ENCODE data around the gene OR52L1.

OR52L1 gene

DNA sequence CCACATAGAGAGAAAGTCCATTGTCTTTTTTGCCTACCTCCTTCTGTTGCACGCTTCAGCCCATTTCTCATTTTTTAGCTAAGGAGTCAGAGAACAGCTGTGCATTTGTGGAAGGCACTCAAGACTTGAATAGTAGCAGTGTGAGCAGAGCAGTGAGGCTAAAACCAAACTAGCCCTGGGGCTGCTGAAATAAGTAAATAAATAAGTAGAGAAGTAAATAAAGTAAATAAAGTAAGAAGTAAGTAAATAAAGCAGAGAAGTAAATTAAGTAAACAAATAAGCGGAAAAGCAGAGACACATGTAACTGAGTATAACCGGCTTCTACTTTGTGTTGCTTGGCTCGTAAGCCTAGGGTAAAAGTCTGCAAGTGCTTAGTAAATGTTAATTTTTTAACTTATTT is 2.4 kb upstream of the OR52L1 start (continued):
- no peak for TF ChIP-seq ZXDB (tag by site-specific recombination; IDR thresholded peaks at IDR 0.05)
- no peak for TF ChIP-seq ZNF555 (tag by site-specific recombination; conservative IDR thresholded peaks at IDR 0.05)
- no peak for TF ChIP-seq ZNF473 (tag by site-specific recombination; IDR thresholded peaks at IDR 0.05)
- TF ChIP-seq YY1 (tag by site-specific recombination; IDR thresholded peaks at IDR 0.05), result no peak
- no peak for TF ChIP-seq ZNF624 (tag by site-specific recombination; IDR thresholded peaks at IDR 0.05)
- no peak for TF ChIP-seq REPIN1 (tag by site-specific recombination; IDR thresholded peaks at IDR 0.05; ENCODE audit: low read depth)
- no peak for TF ChIP-seq ZNF791 (tag by site-specific recombination; IDR thresholded peaks at IDR 0.05)
- TF ChIP-seq ZBTB21 (tag by site-specific recombination; IDR thresholded peaks at IDR 0.05), result no peak
- TF ChIP-seq, protein P1, sequence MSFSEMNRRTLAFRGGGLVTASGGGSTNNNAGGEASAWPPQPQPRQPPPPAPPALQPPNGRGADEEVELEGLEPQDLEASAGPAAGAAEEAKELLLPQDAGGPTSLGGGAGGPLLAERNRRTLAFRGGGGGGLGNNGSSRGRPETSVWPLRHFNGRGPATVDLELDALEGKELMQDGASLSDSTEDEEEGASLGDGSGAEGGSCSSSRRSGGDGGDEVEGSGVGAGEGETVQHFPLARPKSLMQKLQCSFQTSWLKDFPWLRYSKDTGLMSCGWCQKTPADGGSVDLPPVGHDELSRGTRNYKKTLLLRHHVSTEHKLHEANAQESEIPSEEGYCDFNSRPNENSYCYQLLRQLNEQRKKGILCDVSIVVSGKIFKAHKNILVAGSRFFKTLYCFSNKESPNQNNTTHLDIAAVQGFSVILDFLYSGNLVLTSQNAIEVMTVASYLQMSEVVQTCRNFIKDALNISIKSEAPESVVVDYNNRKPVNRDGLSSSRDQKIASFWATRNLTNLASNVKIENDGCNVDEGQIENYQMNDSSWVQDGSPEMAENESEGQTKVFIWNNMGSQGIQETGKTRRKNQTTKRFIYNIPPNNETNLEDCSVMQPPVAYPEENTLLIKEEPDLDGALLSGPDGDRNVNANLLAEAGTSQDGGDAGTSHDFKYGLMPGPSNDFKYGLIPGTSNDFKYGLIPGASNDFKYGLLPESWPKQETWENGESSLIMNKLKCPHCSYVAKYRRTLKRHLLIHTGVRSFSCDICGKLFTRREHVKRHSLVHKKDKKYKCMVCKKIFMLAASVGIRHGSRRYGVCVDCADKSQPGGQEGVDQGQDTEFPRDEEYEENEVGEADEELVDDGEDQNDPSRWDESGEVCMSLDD (tag by site-specific recombination; IDR thresholded peaks at IDR 0.05), result no peak
- TF ChIP-seq ZNF174 (tag by site-specific recombination; IDR thresholded peaks at IDR 0.05), result no peak

DNA sequence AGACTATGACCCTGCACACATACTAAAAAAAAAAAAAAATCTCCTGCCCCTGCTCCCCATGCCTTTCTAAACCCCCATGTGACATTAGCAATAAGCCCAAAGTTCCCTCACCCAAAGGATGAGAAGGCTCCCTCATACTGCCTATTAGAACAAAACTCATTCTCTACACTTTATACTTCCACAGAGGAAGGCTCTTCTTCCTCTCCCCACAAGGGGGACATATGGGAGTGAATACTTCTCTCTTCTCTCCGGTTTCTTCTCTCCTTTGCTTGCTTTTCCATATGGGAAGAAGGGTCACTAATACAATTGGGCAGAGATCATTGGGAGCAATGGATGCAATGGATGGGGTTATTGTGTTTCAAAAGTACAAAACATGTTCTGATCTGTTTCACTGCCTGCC is 3.3 kb downstream of the OR52L1 start:
- POLR2A ChIA-PET, result no interaction called here
- no peak overlapping the region for H3K4me3 ChIP-seq (ENCODE audit: low read depth, low read length)
- no peaks in the 10 kb centered on the region for H3K9me3 ChIP-seq (ENCODE audit: control insufficient read depth, insufficient read depth, low read depth, low read length)
- CTCF ChIA-PET, result no interaction called here
- no peaks in the 10 kb centered on the region for H3K36me3 ChIP-seq (ENCODE audit: control insufficient read depth in 2 of 2, insufficient read depth in 1 of 2, low read length in 2 of 2)
- no peaks in the 10 kb centered on the region for H3K4me1 ChIP-seq (ENCODE audit: control insufficient read depth, insufficient read depth, low read length)
- no peak overlapping the region for H3K27ac ChIP-seq (ENCODE audit: extremely low read depth, low read depth, low read length)
- TF ChIP-seq EGR2 (tag by site-specific recombination; IDR thresholded peaks at IDR 0.05; ENCODE audit: low read depth) (no peak), ZNF76 (tag by site-specific recombination; IDR thresholded peaks at IDR 0.05; ENCODE audit: borderline replicate concordance, low read depth) (no peak), ZNF114 (tag by site-specific recombination; IDR thresholded peaks at IDR 0.05) (no peak), ZSCAN5A (tag by site-specific recombination; IDR thresholded peaks at IDR 0.05) (no peak)

DNA sequence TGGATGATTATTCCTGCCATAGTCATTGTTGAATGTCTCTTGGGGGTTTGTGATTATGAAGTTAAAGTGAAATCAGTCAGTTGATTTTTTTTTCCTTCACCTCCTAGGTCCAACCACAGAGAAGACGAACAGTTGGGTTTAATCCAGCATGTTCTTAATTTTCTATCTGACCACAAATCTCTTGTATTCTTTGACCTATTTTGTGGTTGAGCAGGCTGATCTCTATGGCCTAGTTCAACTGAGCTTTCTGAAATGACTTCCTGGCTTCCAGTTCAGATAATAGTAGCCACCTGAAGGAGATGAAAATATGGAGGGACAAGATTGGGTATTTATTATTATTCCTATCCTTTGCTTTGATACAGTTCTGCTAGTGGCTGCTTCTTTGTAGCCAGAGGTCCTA is 13.3 kb downstream of the OR52L1 start:
- H3K27ac ChIP-seq (ENCODE audit: extremely low read depth, low read depth, low read length), result no peak overlapping the region
- H3K9me3 ChIP-seq (ENCODE audit: control insufficient read depth, insufficient read depth, low read depth, low read length), result no peaks in the 10 kb centered on the region
- H3K4me3 ChIP-seq (ENCODE audit: low read depth, low read length), result no peak overlapping the region
- no peaks in the 10 kb centered on the region for H3K4me1 ChIP-seq (ENCODE audit: control insufficient read depth, insufficient read depth, low read length)
- ChIA-PET POLR2A (no interaction called here), CTCF (no interaction called here)
- H3K36me3 ChIP-seq (ENCODE audit: control insufficient read depth in 2 of 2, insufficient read depth in 1 of 2, low read length in 2 of 2), result no peaks in the 10 kb centered on the region
- no peak for TF ChIP-seq ZNF48 (tag by site-specific recombination; IDR thresholded peaks at IDR 0.05)
- no peak for TF ChIP-seq ZNF280C (tag by site-specific recombination; IDR thresholded peaks at IDR 0.05)
- no peak for TF ChIP-seq BCL11B (tag by site-specific recombination; IDR thresholded peaks at IDR 0.05; ENCODE audit: low read depth)
- no peak for TF ChIP-seq ZNF184 (tag by site-specific recombination; IDR thresholded peaks at IDR 0.05)
- no peak for TF ChIP-seq ZNF248 (tag by site-specific recombination; IDR thresholded peaks at IDR 0.05)
- TF ChIP-seq ZNF132 (tag by site-specific recombination; IDR thresholded peaks at IDR 0.05; ENCODE audit: borderline replicate concordance), result no peak
- no peak for TF ChIP-seq ZNF223 (tag by site-specific recombination; IDR thresholded peaks at IDR 0.05)
- TF ChIP-seq ZNF626 (tag by site-specific recombination; IDR thresholded peaks at IDR 0.05), result no peak
- no peak for TF ChIP-seq ZNF521 (tag by site-specific recombination; IDR thresholded peaks at IDR 0.05)
- no peak for TF ChIP-seq IKZF3 (tag by site-specific recombination; IDR thresholded peaks at IDR 0.05)
- TF ChIP-seq ZNF843 (tag by site-specific recombination; IDR thresholded peaks at IDR 0.05), result no peak
- TF ChIP-seq, protein P2, sequence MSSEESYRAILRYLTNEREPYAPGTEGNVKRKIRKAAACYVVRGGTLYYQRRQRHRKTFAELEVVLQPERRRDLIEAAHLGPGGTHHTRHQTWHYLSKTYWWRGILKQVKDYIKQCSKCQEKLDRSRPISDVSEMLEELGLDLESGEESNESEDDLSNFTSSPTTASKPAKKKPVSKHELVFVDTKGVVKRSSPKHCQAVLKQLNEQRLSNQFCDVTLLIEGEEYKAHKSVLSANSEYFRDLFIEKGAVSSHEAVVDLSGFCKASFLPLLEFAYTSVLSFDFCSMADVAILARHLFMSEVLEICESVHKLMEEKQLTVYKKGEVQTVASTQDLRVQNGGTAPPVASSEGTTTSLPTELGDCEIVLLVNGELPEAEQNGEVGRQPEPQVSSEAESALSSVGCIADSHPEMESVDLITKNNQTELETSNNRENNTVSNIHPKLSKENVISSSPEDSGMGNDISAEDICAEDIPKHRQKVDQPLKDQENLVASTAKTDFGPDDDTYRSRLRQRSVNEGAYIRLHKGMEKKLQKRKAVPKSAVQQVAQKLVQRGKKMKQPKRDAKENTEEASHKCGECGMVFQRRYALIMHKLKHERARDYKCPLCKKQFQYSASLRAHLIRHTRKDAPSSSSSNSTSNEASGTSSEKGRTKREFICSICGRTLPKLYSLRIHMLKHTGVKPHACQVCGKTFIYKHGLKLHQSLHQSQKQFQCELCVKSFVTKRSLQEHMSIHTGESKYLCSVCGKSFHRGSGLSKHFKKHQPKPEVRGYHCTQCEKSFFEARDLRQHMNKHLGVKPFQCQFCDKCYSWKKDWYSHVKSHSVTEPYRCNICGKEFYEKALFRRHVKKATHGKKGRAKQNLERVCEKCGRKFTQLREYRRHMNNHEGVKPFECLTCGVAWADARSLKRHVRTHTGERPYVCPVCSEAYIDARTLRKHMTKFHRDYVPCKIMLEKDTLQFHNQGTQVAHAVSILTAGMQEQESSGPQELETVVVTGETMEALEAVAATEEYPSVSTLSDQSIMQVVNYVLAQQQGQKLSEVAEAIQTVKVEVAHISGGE (tag by site-specific recombination; conservative IDR thresholded peaks at IDR 0.05; ENCODE audit: low read depth), result no peak
- TF ChIP-seq ZFP41 (tag by site-specific recombination; IDR thresholded peaks at IDR 0.05; ENCODE audit: borderline replicate concordance), result no peak

Measured in HEK293 (cell line).